Measurements from ENCODE around the gene ZCCHC14. TPM values are rescaled to one million over a fixed set of nuclear protein-coding genes. Genes with fewer than 3 reads are reported as not detected.
A peak's percentile ranks its signal among the peaks of the same experiment; 100 is the strongest.

Gene ZCCHC14
- total RNA-seq, result 10 to 100 TPM; 17.2 to 35.3 (median 26.3) TPM

GRCh38 chr16:87492721-87493607 lies at the start of gene ZCCHC14:
Gene ZCCHC14, minus strand, starts transcription at chr16:87493024. Its CDS starts 786 bp downstream, at chr16:87492238.
- Histone ChIP-seq H3K27me3 (no peaks in the 10 kb centered on the region), H3K36me3 (no peaks in the 10 kb centered on the region), H3K27ac (peak within 1 kb of the TSS; percentile 42 to 87 (median 64)), H3K4me3 (peak within 1 kb of the TSS; percentile 39 to 67 (median 64)), H3K9me3 (no peaks in the 10 kb centered on the region), H3K4me1 (peaks cover 34 to 45% (median 40%) of the 10 kb centered on the region in 4 donors)
- TF ChIP-seq POLR2A (IDR thresholded peaks at IDR 0.05) (peak in 3 of 4 donors; percentile 50 to 78 (median 65)), POLR2AphosphoS5 (IDR thresholded peaks at IDR 0.05) (peak; percentile 29 to 66), EP300 (IDR thresholded peaks at IDR 0.05) (no peak)
- TF ChIP-seq, protein P1, sequence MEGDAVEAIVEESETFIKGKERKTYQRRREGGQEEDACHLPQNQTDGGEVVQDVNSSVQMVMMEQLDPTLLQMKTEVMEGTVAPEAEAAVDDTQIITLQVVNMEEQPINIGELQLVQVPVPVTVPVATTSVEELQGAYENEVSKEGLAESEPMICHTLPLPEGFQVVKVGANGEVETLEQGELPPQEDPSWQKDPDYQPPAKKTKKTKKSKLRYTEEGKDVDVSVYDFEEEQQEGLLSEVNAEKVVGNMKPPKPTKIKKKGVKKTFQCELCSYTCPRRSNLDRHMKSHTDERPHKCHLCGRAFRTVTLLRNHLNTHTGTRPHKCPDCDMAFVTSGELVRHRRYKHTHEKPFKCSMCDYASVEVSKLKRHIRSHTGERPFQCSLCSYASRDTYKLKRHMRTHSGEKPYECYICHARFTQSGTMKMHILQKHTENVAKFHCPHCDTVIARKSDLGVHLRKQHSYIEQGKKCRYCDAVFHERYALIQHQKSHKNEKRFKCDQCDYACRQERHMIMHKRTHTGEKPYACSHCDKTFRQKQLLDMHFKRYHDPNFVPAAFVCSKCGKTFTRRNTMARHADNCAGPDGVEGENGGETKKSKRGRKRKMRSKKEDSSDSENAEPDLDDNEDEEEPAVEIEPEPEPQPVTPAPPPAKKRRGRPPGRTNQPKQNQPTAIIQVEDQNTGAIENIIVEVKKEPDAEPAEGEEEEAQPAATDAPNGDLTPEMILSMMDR (IDR thresholded peaks at IDR 0.05), result peak in 4 of 6 experiments; percentile 18 to 50 (median 28)
- 0 to 3% methylated on average over 32 to 103 of the region's 119 CpGs for WGBS, 2 donors
- DNase-seq (peak; percentile 99 to 100), ATAC-seq (ENCODE audit: low FRiP score in 2 of 2) (peak; percentile 98 to 99)

DNA sequence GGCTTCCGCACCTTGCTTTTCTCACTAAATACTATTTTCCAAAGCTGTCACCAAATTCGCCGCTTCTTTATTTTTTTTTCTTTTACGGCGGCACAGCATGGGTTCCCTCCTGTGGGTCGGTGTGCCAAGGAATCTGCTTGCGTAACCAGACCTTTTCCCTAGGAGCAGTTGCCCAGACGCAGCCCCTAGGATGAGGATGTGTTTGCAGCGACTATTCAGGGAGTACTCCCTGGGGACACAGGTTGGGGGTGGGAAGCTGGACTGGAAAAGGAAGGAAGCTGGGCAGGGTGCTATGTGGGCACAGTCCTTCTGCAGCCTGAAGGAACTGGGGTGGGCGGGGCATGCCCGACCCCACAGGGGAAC lies 49.0 kb upstream of the ZCCHC14 start:
- H3K27ac ChIP-seq, result no peak overlapping the region
- peak overlapping the region in 1 of 4 donors; percentile 1 for H3K4me3 ChIP-seq
- H3K4me1 ChIP-seq, result no peaks in the 10 kb centered on the region
- ATAC-seq (ENCODE audit: low FRiP score in 2 of 2), result no peak
- H3K9me3 ChIP-seq, result no peaks in the 10 kb centered on the region
- WGBS, 2 donors, result 56 to 67% methylated on average over 11 of the region's 11 CpGs
- no peak for TF ChIP-seq POLR2A (IDR thresholded peaks at IDR 0.05)
- no peaks in the 10 kb centered on the region for H3K36me3 ChIP-seq
- no peak for DNase-seq
- H3K27me3 ChIP-seq, result peaks cover 0 to 5% (median 0%) of the 10 kb centered on the region in 4 donors

DNA sequence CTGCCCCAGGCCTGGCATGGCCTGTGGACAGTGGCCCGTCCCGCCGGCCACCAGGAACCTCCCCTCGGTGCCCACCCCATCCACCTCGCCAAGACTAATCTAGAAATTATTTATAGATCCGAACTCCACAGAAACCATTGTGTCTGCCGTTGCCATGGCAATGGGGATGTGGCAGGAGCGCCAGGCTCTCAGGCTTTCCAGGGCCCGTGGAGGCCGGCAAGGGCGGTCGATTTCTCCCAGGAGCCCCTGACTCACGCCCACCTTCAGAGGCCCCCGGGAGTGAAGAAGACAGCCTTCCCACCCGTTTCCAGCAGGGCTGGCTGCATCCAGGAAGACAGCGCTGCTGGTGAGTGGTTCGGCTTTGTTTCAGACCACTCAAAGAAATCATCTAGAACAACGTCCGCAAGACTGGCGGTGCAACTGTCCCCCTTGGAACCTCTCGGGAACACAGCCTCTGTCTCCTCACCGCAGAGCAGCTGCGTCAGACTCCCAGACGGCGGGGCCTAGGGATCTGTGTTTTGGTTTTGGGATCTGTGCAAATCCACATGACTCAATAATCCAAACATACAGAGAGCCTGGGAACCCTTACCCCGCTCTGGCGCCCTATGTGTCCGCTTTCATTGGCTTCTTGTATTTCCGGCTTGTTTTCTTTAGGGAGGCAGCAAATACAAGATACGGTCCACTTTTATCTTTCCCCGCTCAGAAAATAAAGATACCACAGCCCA lies 48.5 kb upstream of the ZCCHC14 start:
- Histone ChIP-seq H3K9me3 (no peaks in the 10 kb centered on the region), H3K27me3 (peaks cover 0 to 5% (median 0%) of the 10 kb centered on the region in 4 donors), H3K27ac (peak overlapping the region; percentile 27 to 55 (median 32)), H3K4me3 (peak overlapping the region in 1 of 4 donors; percentile 1), H3K4me1 (no peaks in the 10 kb centered on the region), H3K36me3 (no peaks in the 10 kb centered on the region)
- WGBS, 2 donors, result 64 to 71% methylated on average over 15 to 31 of the region's 31 CpGs
- TF ChIP-seq EP300 (IDR thresholded peaks at IDR 0.05), result no peak
- TF ChIP-seq, protein P1 (IDR thresholded peaks at IDR 0.05), result no peak
- DNase-seq (peak in 1 of 2 donors; percentile 54), ATAC-seq (ENCODE audit: low FRiP score in 2 of 2) (no peak)

- H3K36me3 ChIP-seq, result no peaks in the 10 kb centered on the region
- no peaks in the 10 kb centered on the region for H3K9me3 ChIP-seq
- 40 to 50% methylated on average over 1 of the region's 6 CpGs for WGBS, 2 donors
- TF ChIP-seq POLR2AphosphoS5 (IDR thresholded peaks at IDR 0.05) (no peak), POLR2A (IDR thresholded peaks at IDR 0.05) (no peak), EP300 (IDR thresholded peaks at IDR 0.05) (no peak)
- TF ChIP-seq, protein P1 (IDR thresholded peaks at IDR 0.05), result no peak
- ATAC-seq (ENCODE audit: low FRiP score in 2 of 2), result no peak
- H3K27me3 ChIP-seq, result peaks cover 0 to 5% (median 0%) of the 10 kb centered on the region in 4 donors
- no peak for DNase-seq
- H3K27ac ChIP-seq, result peak overlapping the region in 3 of 4 donors; percentile 27 to 55 (median 30)
- H3K4me3 ChIP-seq, result no peak overlapping the region
- no peaks in the 10 kb centered on the region for H3K4me1 ChIP-seq
These were observed 48.0 kb upstream of the ZCCHC14 start for GRCh38 chr16:87540897-87541146.

All from upper lobe of left lung (tissue), 6 donors.